CD4-positive, alpha-beta T cell (primary cell): ENCODE results near the gene CHST12. TPM values are rescaled to one million over a fixed set of nuclear protein-coding genes. Genes with fewer than 3 reads are reported as not detected.

Source experiments
- ATAC-seq: fragments of 200-7000 bp; cut with Tn5 transposase; one replicate; pipeline ENCODE4 v1.10.0; 2022; ENCODE audit warnings: mild to moderate bottlenecking; ENCODE audit not compliant: poor library complexity
- CTCF ChIA-PET: fragments of 350-600 bp; sonication (Branson Sonifier 250); formaldehyde crosslinking; loops from one replicate; lab custom pipeline; 2021; ENCODE audit warnings: antibody characterized with exemption, inconsistent platforms; lab: Charles Lee
- POLR2A ChIA-PET: fragments of 350-600 bp; sonication (Branson Sonifier 250); formaldehyde crosslinking; loops from one replicate; lab custom pipeline; 2021; ENCODE audit warnings: antibody characterized with exemption, inconsistent platforms; lab: Charles Lee
- DNase-seq, 14 experiments: peaks; one replicate each; pipeline ENCODE4 v3.0.0-alpha.2; 2013 to 2020; ENCODE audit warnings: mixed read lengths in 2 of 14
- H3K27ac ChIP-seq, 2 donors: one replicate each; pipeline versions ENCODE4 v1.5.1 to v1.7.0; 2013; ENCODE audit warnings: low read length in 2 of 2, low read depth in 1 of 2, mild to moderate bottlenecking in 1 of 2
- H3K27me3 ChIP-seq, 2 experiments: 1 replicate in 1 of 2; 2 replicates in 1 of 2; pipeline versions ENCODE4 v1.6.1 to v1.7.0; 2013; ENCODE audit warnings: low read length in 2 of 2, control low read depth in 1 of 2, mild to moderate bottlenecking in 1 of 2, moderate library complexity in 1 of 2; ENCODE audit not compliant: insufficient read depth in 2 of 2, control insufficient read depth in 1 of 2
- H3K36me3 ChIP-seq: one replicate; pipeline ENCODE4 v1.6.1; 2013; ENCODE audit warnings: low read length, control low read depth; ENCODE audit not compliant: insufficient read depth
- H3K4me1 ChIP-seq: one replicate; pipeline ENCODE4 v1.6.1; 2013; ENCODE audit warnings: low read length, control low read depth; ENCODE audit not compliant: insufficient read depth
- H3K4me3 ChIP-seq: one replicate; pipeline ENCODE4 v1.5.1; 2013; ENCODE audit warnings: mild to moderate bottlenecking, low read length, moderate library complexity
- H3K9me3 ChIP-seq, 2 experiments: 1 replicate in 1 of 2; 2 replicates in 1 of 2; pipeline versions ENCODE4 v1.6.1 to v1.7.0; 2013; ENCODE audit warnings: low read length in 2 of 2, mild to moderate bottlenecking in 2 of 2, control low read depth in 1 of 2, moderate library complexity in 1 of 2; ENCODE audit not compliant: control insufficient read depth in 1 of 2, insufficient read depth in 1 of 2
- H3K27ac Mint-ChIP-seq: one replicate; pipeline ENCODE4 v1.8.0; 2020; ENCODE audit warnings: mixed read lengths
- H3K27me3 Mint-ChIP-seq: one replicate; pipeline ENCODE4 v1.8.0; 2021; ENCODE audit warnings: mixed read lengths
- H3K36me3 Mint-ChIP-seq: one replicate; pipeline ENCODE4 v1.8.0; 2021; ENCODE audit warnings: low read depth, mixed read lengths
- H3K4me1 Mint-ChIP-seq: one replicate; pipeline ENCODE4 v1.8.0; 2021; ENCODE audit warnings: low read depth, mixed read lengths
- H3K4me3 Mint-ChIP-seq: one replicate; pipeline ENCODE4 v1.8.0; 2020; ENCODE audit warnings: mild to moderate bottlenecking, mixed read lengths
- H3K9me3 Mint-ChIP-seq: one replicate; pipeline ENCODE4 v1.8.0; 2020; ENCODE audit warnings: mixed read lengths
- CTCF ChIP-seq: fragments of 200-600 bp; IDR thresholded peaks from one replicate; pipeline ENCODE4 v1.8.0; 2022; ENCODE audit warnings: antibody characterized with exemption, mild to moderate bottlenecking
- intact Hi-C, 2 experiments: fragments of 100-400 bp; cut with DNase I in 1 of 2; cut with micrococcal nuclease in 1 of 2; formaldehyde crosslinking; loops; one replicate each; pipeline versions ENCODE4 v1.15.1 to v1.9.0; 2023 to 2025; cut with DNase I, micrococcal nuclease
- total RNA-seq, 174 experiments: library from RNA in 2 of 174; stranded (reverse) in 2 of 174; gene quantifications; one replicate each; pipeline ENCODE4 v1.2.3 and lab custom pipeline; 2021 to 2026

Gene CHST12
- total RNA-seq, 2 experiments from 2014 or later = 6.6 to 8.6 TPM

- Histone ChIP-seq H3K27me3 (no peaks in the 10 kb centered on the region), H3K4me3 (peak overlapping the region; percentile 85), H3K36me3 (peaks cover 20% of the 10 kb centered on the region), H3K27ac (peak overlapping the region in 1 of 2 donors; percentile 99), H3K9me3 (no peaks in the 10 kb centered on the region), H3K4me1 (peaks cover 59% of the 10 kb centered on the region)
- no peak for TF ChIP-seq CTCF
- H3K27me3 Mint-ChIP-seq = no peaks in the 10 kb centered on the region
- ChIA-PET CTCF (no interaction called here), POLR2A (interaction anchor here (1.0 to 2.1 kb wide), 10 partner anchors 16 to 785 kb away, joined by 3 to 27 read pairs (median 8); partner anchors contain the start of genes CHST12, MRM2, NUDT1 and PSMG3)
- DNase-seq (peak in 4 of 14 experiments; percentile 8 to 47 (median 25)), ATAC-seq (no peak)
- H3K27ac Mint-ChIP-seq = peak overlapping the region; percentile 100
- H3K9me3 Mint-ChIP-seq = no peaks in the 10 kb centered on the region
- peak overlapping the region; percentile 92 for H3K4me3 Mint-ChIP-seq
- peaks cover 45% of the 10 kb centered on the region for H3K4me1 Mint-ChIP-seq
- peaks cover 34% of the 10 kb centered on the region for H3K36me3 Mint-ChIP-seq
- intact Hi-C loops = loop anchor here (1.0 to 5.0 kb wide), 5 partner anchors 41 to 413 kb away; partner anchors contain the start of genes SNX8 (in 2 of the 2), BRAT1 (in 1 of the 2), CHST12 (in 1 of the 2) and IQCE (in 1 of the 2)
Measured at GRCh38 chr7:2354939-2355704, 48.3 kb upstream of the CHST12 start.

GRCh38 chr7:2355705-2356008, 47.8 kb upstream of the CHST12 start:
- ATAC-seq (no peak), DNase-seq (no peak)
- peaks cover 59% of the 10 kb centered on the region for H3K4me1 ChIP-seq
- Mint-ChIP-seq H3K9me3 (no peaks in the 10 kb centered on the region), H3K27ac (peak overlapping the region; percentile 85), H3K36me3 (peaks cover 40% of the 10 kb centered on the region), H3K4me3 (peak overlapping the region; percentile 92), H3K4me1 (peaks cover 50% of the 10 kb centered on the region), H3K27me3 (no peaks in the 10 kb centered on the region)
- intact Hi-C loops = loop anchor here in 1 of 2 experiments (2.0 to 5.0 kb wide), 2 partner anchors 115 to 413 kb away; no protein-coding TSS in a partner anchor
- no peaks in the 10 kb centered on the region for H3K27me3 ChIP-seq
- POLR2A ChIA-PET = no interaction called here
- H3K27ac ChIP-seq = no peak overlapping the region
- TF ChIP-seq CTCF = no peak
- no peaks in the 10 kb centered on the region for H3K9me3 ChIP-seq
- peaks cover 25% of the 10 kb centered on the region for H3K36me3 ChIP-seq
- H3K4me3 ChIP-seq = peak overlapping the region; percentile 85
- CTCF ChIA-PET = no interaction called here

- Histone ChIP-seq H3K4me3 (no peak overlapping the region), H3K36me3 (peaks cover 38% of the 10 kb centered on the region), H3K27ac (no peak overlapping the region), H3K27me3 (no peaks in the 10 kb centered on the region), H3K4me1 (peaks cover 60% of the 10 kb centered on the region), H3K9me3 (no peaks in the 10 kb centered on the region)
- ATAC-seq (no peak), DNase-seq (no peak)
- Mint-ChIP-seq H3K27me3 (no peaks in the 10 kb centered on the region), H3K27ac (peak overlapping the region; percentile 35), H3K4me1 (peaks cover 52% of the 10 kb centered on the region), H3K4me3 (peak overlapping the region; percentile 78), H3K9me3 (no peaks in the 10 kb centered on the region), H3K36me3 (peaks cover 51% of the 10 kb centered on the region)
- intact Hi-C loops = loop anchor here in 1 of 2 experiments (5.0 kb wide), 1 partner anchor 415 kb away; no protein-coding TSS in a partner anchor
- ChIA-PET POLR2A (no interaction called here), CTCF (no interaction called here)
- TF ChIP-seq CTCF = no peak
Measured at GRCh38 chr7:2357165-2357564, 46.2 kb upstream of the CHST12 start.
